Endothelial cell (in vitro differentiated cells): ENCODE data around the gene KHSRP. TPM values are rescaled to one million over a fixed set of nuclear protein-coding genes. Genes with fewer than 3 reads are reported as not detected.

ENCODE experiments used
- DNase-seq: peaks from one replicate; pipeline ENCODE4 v3.0.0; 2021; ENCODE audit warnings: low spot score
- H3K27ac Mint-ChIP-seq: one replicate; pipeline ENCODE4 v1.8.0; 2021; ENCODE audit warnings: mixed read lengths, inconsistent platforms; ENCODE audit not compliant: unreplicated experiment
- H3K27me3 Mint-ChIP-seq: one replicate; pipeline ENCODE4 v1.8.0; 2021; ENCODE audit warnings: mild to moderate bottlenecking, moderate library complexity, mixed read lengths, inconsistent platforms; ENCODE audit not compliant: unreplicated experiment
- H3K36me3 Mint-ChIP-seq: one replicate; pipeline ENCODE4 v1.8.0; 2021; ENCODE audit warnings: mild to moderate bottlenecking, low read depth, mixed read lengths, inconsistent platforms; ENCODE audit not compliant: unreplicated experiment
- H3K4me1 Mint-ChIP-seq: one replicate; pipeline ENCODE4 v1.8.0; 2021; ENCODE audit warnings: mild to moderate bottlenecking, mixed read lengths, inconsistent platforms; ENCODE audit not compliant: unreplicated experiment
- H3K4me3 Mint-ChIP-seq: one replicate; pipeline ENCODE4 v1.8.0; 2021; ENCODE audit warnings: mild to moderate bottlenecking, mixed read lengths, inconsistent platforms; ENCODE audit not compliant: unreplicated experiment
- H3K9me3 Mint-ChIP-seq: one replicate; pipeline ENCODE4 v1.8.0; 2021; ENCODE audit warnings: mixed read lengths, inconsistent platforms; ENCODE audit not compliant: unreplicated experiment
- CTCF ChIP-seq: fragments of 200-600 bp; sonication (generic); IDR thresholded peaks from one replicate; pipeline ENCODE4 v1.5.0; 2021; ENCODE audit warnings: antibody characterized with exemption; ENCODE audit not compliant: unreplicated experiment
- total RNA-seq: library from RNA; stranded (reverse); fragmentation: NEBNext Ultra II Directional; extraction: Animal tissue kit (Norgen Biotek cat#: 25700); gene quantifications from one replicate; pipeline ENCODE4 v1.2.1, GENCODE V29; 2021; ENCODE audit not compliant: unreplicated experiment

The KHSRP gene
- total RNA-seq, 1 donor from 2014 or later, result 290 TPM

- no peak overlapping the region for H3K27ac Mint-ChIP-seq
- no peaks in the 10 kb centered on the region for H3K4me1 Mint-ChIP-seq
- no peaks in the 10 kb centered on the region for H3K9me3 Mint-ChIP-seq
- no peaks in the 10 kb centered on the region for H3K36me3 Mint-ChIP-seq
- no peak for DNase-seq
- H3K27me3 Mint-ChIP-seq, result peaks cover 1% of the 10 kb centered on the region
- H3K4me3 Mint-ChIP-seq, result peak overlapping the region; percentile 8
- no peak for TF ChIP-seq CTCF
Measured at GRCh38 chr19:6440905-6441304, 16.3 kb upstream of the KHSRP start.

- no peak overlapping the region for H3K27ac Mint-ChIP-seq
- TF ChIP-seq CTCF, result no peak
- H3K27me3 Mint-ChIP-seq, result peaks cover 1% of the 10 kb centered on the region
- no peaks in the 10 kb centered on the region for H3K9me3 Mint-ChIP-seq
- no peaks in the 10 kb centered on the region for H3K4me1 Mint-ChIP-seq
- no peaks in the 10 kb centered on the region for H3K36me3 Mint-ChIP-seq
- DNase-seq, result no peak
- H3K4me3 Mint-ChIP-seq, result no peak overlapping the region
Measured at GRCh38 chr19:6439743-6440142, 15.1 kb upstream of the KHSRP start.

GRCh38 chr19:6433663-6434062, 9.1 kb upstream of the KHSRP start, which contains the start of gene SLC25A41:
SLC25A41 (minus strand) TSS chr19:6433763; CDS start chr19:6433693, 70 bp downstream.
- Mint-ChIP-seq H3K4me3 (no peak within 1 kb of the TSS), H3K36me3 (no peaks in the 10 kb centered on the region)

GRCh38 chr19:6433165-6433564, 8.6 kb upstream of the KHSRP start:
- Mint-ChIP-seq H3K9me3 (no peaks in the 10 kb centered on the region), H3K36me3 (no peaks in the 10 kb centered on the region), H3K4me3 (no peak overlapping the region)

More at GRCh38 chr19:6433663-6434062, 9.1 kb upstream of the KHSRP start, which contains the start of gene SLC25A41:
- H3K9me3 Mint-ChIP-seq, result no peaks in the 10 kb centered on the region
- no peak within 1 kb of the TSS for H3K27ac Mint-ChIP-seq
- DNase-seq, result no peak
- TF ChIP-seq CTCF, result no peak
- H3K4me1 Mint-ChIP-seq, result no peaks in the 10 kb centered on the region
- H3K27me3 Mint-ChIP-seq, result peaks cover 5% of the 10 kb centered on the region

GRCh38 chr19:6431891-6432290, 7.3 kb upstream of the KHSRP start:
- Mint-ChIP-seq H3K4me3 (no peak overlapping the region), H3K9me3 (no peaks in the 10 kb centered on the region), H3K36me3 (no peaks in the 10 kb centered on the region), H3K27me3 (peaks cover 5% of the 10 kb centered on the region), H3K27ac (no peak overlapping the region), H3K4me1 (no peaks in the 10 kb centered on the region)
- DNase-seq, result no peak
- TF ChIP-seq CTCF, result no peak

More at GRCh38 chr19:6433165-6433564, 8.6 kb upstream of the KHSRP start:
- H3K4me1 Mint-ChIP-seq, result no peaks in the 10 kb centered on the region
- DNase-seq, result no peak
- no peak overlapping the region for H3K27ac Mint-ChIP-seq
- no peak for TF ChIP-seq CTCF
- H3K27me3 Mint-ChIP-seq, result peaks cover 5% of the 10 kb centered on the region
